Upper lobe of left lung (tissue), 4 donors: ENCODE measurements around the gene MCF2L.

Source experiments
- POLR2A ChIP-seq, 4 donors: fragments of 450-650 bp; IDR thresholded peaks; one replicate each; pipeline ENCODE4 v1.5.1; 2016 to 2017; ENCODE audit warnings: antibody characterized with exemption in 4 of 4, mild to moderate bottlenecking in 2 of 4
- POLR2AphosphoS5 ChIP-seq, 2 donors: sonication (generic); formaldehyde crosslinking; IDR thresholded peaks; one replicate each; pipeline ENCODE4 v1.5.1; 2017; ENCODE audit warnings: antibody characterized with exemption in 2 of 2

DNA sequence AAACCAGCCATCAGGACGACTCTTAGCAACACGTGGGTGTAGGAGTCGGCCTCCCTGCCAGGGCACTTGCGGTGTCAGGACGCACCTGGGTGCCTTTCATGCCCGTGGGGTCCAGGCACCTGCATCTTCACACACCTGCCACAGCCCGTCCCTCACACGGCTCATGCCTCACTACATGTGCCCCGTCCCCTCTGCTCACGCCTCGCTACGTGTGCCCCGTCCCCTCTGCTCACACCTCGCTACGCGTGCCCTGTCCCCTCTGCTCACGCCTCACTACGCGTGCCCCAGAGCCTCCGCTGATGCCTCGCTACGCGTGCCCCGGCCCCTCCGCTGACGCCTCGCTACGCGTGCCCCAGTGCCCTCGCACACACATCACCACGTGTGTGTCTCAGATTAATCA, 78.6 kb downstream of the MCF2L start:
- no peak for TF ChIP-seq POLR2AphosphoS5 (IDR thresholded peaks at IDR 0.05)
- no peak for TF ChIP-seq POLR2A (IDR thresholded peaks at IDR 0.05)
